Epithelial cell of proximal tubule (primary cell): ENCODE measurements around the gene ULBP2. TPM values are rescaled to one million over a fixed set of nuclear protein-coding genes. Genes with fewer than 3 reads are reported as not detected.

Experiments
- DNase-seq: peaks from one replicate; pipeline ENCODE4 v3.0.0-alpha.2; 2011; ENCODE audit warnings: low read depth
- H3K4me3 ChIP-seq: 2 replicates; pipeline ENCODE4 v1.5.1; 2011; ENCODE audit warnings: low read depth, mild to moderate bottlenecking, low read length
- total RNA-seq: library from RNA; depleted of rRNA; stranded (reverse); fragments of >200 nt; gene quantifications from 2 replicates; pipeline ENCODE4 v1.2.3, GENCODE V29; 2015
- TF ChIP-seq, protein P1 (sequence below): conservative IDR thresholded peaks from 2 replicates; pipeline ENCODE4 v1.5.1; 2012; ENCODE audit warnings: low read depth, mild to moderate bottlenecking, low read length

Gene ULBP2
- total RNA-seq, 1 donor from 2014 or later = 5.3 TPM

DNA sequence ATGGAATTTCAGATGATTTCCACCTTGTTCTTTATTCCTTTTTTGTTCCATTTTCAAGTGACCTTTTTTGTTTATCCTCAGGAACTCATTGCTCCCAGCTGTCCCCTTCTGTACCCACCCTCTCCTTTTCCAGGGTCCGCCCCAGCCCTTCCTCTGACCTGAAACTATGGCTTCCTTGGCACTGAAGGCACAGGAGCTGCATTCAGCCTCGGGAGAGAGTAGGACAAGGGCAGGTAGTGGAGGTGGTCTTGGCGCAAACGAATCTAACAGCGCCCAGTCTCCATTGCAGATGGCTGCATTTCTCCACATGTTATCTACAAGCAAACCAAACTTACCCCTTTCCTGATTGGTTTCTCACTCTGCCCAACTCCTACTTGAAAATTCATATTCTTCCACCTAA, 8.8 kb upstream of the ULBP2 start:
- H3K4me3 ChIP-seq = no peak overlapping the region
- TF ChIP-seq, protein P1, sequence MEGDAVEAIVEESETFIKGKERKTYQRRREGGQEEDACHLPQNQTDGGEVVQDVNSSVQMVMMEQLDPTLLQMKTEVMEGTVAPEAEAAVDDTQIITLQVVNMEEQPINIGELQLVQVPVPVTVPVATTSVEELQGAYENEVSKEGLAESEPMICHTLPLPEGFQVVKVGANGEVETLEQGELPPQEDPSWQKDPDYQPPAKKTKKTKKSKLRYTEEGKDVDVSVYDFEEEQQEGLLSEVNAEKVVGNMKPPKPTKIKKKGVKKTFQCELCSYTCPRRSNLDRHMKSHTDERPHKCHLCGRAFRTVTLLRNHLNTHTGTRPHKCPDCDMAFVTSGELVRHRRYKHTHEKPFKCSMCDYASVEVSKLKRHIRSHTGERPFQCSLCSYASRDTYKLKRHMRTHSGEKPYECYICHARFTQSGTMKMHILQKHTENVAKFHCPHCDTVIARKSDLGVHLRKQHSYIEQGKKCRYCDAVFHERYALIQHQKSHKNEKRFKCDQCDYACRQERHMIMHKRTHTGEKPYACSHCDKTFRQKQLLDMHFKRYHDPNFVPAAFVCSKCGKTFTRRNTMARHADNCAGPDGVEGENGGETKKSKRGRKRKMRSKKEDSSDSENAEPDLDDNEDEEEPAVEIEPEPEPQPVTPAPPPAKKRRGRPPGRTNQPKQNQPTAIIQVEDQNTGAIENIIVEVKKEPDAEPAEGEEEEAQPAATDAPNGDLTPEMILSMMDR = no peak
- no peak for DNase-seq

DNA sequence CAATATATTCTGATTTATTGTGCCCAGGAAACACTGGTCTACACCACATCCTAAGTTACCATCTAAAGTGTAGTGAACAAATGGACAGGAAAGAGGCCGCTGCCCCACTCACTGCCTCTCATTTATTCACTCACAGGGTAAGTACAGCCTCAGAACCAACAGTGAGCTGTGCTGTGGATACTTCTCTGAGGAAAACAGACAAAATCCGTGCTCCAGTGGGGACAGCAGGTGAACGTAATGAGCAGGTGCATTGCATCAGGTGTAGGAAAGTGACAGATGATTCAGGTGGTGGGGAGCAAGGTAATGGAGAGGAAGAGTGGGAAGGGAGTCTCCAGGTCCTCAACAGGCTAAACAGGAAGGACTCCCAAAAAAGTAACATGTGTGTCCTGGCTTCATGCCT, 8.4 kb upstream of the ULBP2 start:
- TF ChIP-seq, protein P1 = no peak
- DNase-seq = no peak
- H3K4me3 ChIP-seq = no peak overlapping the region

DNA sequence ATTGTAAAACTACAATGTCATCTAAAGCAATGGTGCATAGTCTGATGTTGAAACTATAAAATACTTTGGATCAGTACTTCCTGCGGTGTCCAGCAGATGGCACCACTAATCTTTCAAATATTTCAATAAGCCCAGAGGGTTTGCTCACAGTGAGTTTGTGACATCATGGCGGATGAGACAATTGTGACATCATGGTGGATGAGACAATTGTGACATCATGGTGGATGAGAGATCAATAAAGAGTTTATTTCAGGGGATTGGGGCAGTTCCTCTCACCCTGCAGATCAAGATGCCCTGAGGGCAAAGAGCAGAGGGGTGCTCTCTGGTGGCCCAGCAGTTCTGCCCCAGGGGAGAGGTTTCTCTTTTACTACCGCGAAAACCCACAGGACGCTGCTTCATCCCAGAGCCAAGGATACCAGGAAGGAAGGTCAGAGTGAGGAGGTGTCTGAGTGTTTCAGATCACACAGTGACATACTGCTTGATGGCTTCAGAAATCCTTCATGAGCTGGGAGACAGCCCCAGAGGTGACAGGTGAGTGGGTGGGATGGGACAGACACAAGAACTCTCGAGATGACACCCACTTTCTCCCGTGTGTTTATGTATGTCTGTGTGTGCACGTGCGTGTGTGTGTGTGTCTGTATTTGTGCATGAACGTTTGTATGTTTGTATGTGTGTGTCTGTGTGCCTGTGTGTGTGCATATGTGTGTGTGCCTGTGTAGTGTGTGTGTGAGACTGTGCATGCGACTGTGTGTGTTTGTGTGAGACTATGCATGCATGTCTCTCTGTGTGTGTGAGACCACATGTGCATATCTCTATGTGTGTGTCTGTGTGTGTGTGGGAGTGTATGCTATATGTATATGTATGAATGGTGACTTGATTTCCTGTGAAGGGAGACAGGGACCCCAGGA, 7.3 kb upstream of the ULBP2 start:
- TF ChIP-seq, protein P1 = peak; percentile 73
- peak; percentile 39 for DNase-seq
- H3K4me3 ChIP-seq = no peak overlapping the region

DNA sequence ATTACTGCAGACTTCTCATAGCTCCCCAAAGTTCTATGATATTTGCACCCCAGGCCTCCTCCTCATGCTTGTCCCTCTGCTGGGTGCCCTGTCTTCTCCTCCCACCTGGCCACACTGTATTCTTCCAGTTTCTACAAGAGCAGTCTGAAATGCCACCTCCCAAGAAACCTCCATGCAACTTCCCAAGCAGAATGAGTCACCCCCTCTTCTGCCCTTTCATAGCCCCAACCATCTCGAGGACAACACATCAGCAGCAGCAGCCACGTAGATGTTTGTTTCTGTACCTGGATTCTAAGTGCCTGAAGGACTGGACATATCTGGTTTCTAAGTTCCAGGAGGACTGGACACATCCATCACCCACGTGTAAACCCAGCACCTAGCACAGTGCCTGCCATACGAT, 6.6 kb upstream of the ULBP2 start:
- H3K4me3 ChIP-seq = no peak overlapping the region
- TF ChIP-seq, protein P1 = no peak
- DNase-seq = no peak

DNA sequence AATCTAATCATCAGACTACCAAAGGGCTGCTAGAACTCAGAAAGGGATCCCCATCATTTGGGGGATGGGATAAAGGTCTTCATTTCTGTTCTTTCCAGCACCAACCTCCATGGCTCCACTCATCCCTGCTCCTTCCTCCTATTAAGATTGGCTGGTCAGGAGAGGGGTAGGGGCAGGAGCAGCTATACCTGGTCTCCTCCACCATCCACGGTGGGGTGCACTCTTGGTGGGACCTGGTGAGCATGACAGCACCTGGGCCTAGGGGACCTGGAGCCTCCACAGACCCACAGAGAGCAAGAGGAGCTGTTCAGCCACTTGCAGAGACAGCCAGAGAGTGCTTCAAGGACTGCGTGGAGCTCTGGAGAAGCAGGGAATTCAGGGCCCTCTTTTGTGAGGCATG, 6.1 kb upstream of the ULBP2 start:
- TF ChIP-seq, protein P1 = no peak

DNA sequence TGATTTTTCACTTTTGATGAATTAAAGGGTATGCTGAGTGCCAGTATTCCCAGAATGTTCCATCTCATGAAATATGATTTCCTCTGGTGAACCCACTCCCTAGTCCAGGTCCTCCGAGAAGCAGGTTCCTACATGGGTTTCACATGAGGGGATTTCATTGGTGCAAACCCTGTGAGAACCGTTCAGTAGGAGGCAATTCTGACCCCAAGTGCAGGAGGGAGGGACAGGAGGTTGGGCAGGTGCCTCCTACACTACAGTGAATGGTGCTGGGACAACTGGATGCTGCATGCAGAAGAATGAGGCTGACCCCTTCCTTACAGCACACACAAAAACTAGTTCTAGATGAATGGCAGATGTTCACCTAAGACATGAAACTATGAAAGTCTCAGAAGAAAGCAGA, 5.1 kb upstream of the ULBP2 start:
- TF ChIP-seq, protein P1 = no peak
- DNase-seq = no peak
- H3K4me3 ChIP-seq = no peak overlapping the region

More for the DNA sequence above, 6.1 kb upstream of the ULBP2 start:
- no peak for DNase-seq
- H3K4me3 ChIP-seq = no peak overlapping the region
